Tibial artery (tissue), 4 donors: ENCODE results near the gene FAM184A.

ENCODE experiments used
- DNase-seq, 2 donors: peaks; one replicate each; pipeline ENCODE4 v3.0.0-alpha.2; 2019
- H3K27ac ChIP-seq, 2 donors: fragments of 200-600 bp; sonication (generic) in 1 of 2; 1 replicate in 1 of 2; 2 replicates in 1 of 2; pipeline ENCODE4 v1.5.1; 2018 to 2019; ENCODE audit warnings: mild to moderate bottlenecking in 1 of 2
- H3K27me3 ChIP-seq, 2 donors: fragments of 200-600 bp; sonication (generic) in 1 of 2; one replicate each; pipeline versions ENCODE4 v1.5.1 to v1.6.0; 2016 to 2019
- H3K36me3 ChIP-seq, 3 donors: fragments of 200-600 bp; sonication (generic) in 2 of 3; one replicate each; pipeline ENCODE4 v1.5.1; 2016 to 2019; ENCODE audit warnings: mild to moderate bottlenecking in 2 of 3
- H3K4me1 ChIP-seq, 4 donors: fragments of 200-600 bp; sonication (generic) in 2 of 4; 1 replicate in 3 of 4; 2 replicates in 1 of 4; pipeline ENCODE4 v1.5.1; 2016 to 2019
- H3K4me3 ChIP-seq, 2 donors: fragments of 200-600 bp; sonication (generic) in 1 of 2; 1 replicate in 1 of 2; 2 replicates in 1 of 2; pipeline ENCODE4 v1.5.1; 2018 to 2019; ENCODE audit warnings: mild to moderate bottlenecking in 2 of 2
- H3K9me3 ChIP-seq, 3 donors: fragments of 200-600 bp; sonication (generic) in 1 of 3; one replicate each; pipeline ENCODE4 v1.5.1; 2016 to 2019
- CTCF ChIP-seq, 2 experiments: fragments of 200-600 bp in 1 of 2; fragments of 450-650 bp in 1 of 2; IDR thresholded peaks; one replicate each; pipeline ENCODE4 v1.5.1; 2017 to 2019; ENCODE audit warnings: antibody characterized with exemption in 2 of 2, mild to moderate bottlenecking in 1 of 2, moderate library complexity in 1 of 2
- intact Hi-C: fragments of 100-400 bp; cut with DNase I; formaldehyde crosslinking; loops from one replicate; pipeline ENCODE4 v1.15.0; 2023; ENCODE audit warnings: low total_unique reads

FAM184A gene

GRCh38 chr6:119028091-119028490 lies 50.4 kb downstream of the FAM184A start:
- Histone ChIP-seq H3K4me1 (no peaks in the 10 kb centered on the region), H3K36me3 (no peaks in the 10 kb centered on the region), H3K4me3 (no peak overlapping the region), H3K27ac (no peak overlapping the region), H3K9me3 (no peaks in the 10 kb centered on the region), H3K27me3 (no peaks in the 10 kb centered on the region)
- no peak for DNase-seq
- intact Hi-C loops: no loop called here
- no peak for TF ChIP-seq CTCF (IDR thresholded peaks at IDR 0.05)

GRCh38 chr6:119027465-119027864 lies 51.0 kb downstream of the FAM184A start:
- H3K27me3 ChIP-seq: no peaks in the 10 kb centered on the region
- H3K4me3 ChIP-seq: no peak overlapping the region
- no peaks in the 10 kb centered on the region for H3K36me3 ChIP-seq
- DNase-seq: no peak
- intact Hi-C loops: no loop called here
- H3K4me1 ChIP-seq: no peaks in the 10 kb centered on the region
- H3K9me3 ChIP-seq: no peaks in the 10 kb centered on the region
- H3K27ac ChIP-seq: no peak overlapping the region
- no peak for TF ChIP-seq CTCF (IDR thresholded peaks at IDR 0.05)

GRCh38 chr6:119026822-119027221 lies 51.6 kb downstream of the FAM184A start:
- H3K9me3 ChIP-seq: no peaks in the 10 kb centered on the region
- no peak for TF ChIP-seq CTCF (IDR thresholded peaks at IDR 0.05)
- intact Hi-C loops: no loop called here
- DNase-seq: no peak
- H3K4me3 ChIP-seq: no peak overlapping the region
- no peaks in the 10 kb centered on the region for H3K4me1 ChIP-seq
- no peak overlapping the region for H3K27ac ChIP-seq
- no peaks in the 10 kb centered on the region for H3K27me3 ChIP-seq
- no peaks in the 10 kb centered on the region for H3K36me3 ChIP-seq

- DNase-seq: no peak
- Histone ChIP-seq H3K27ac (no peak overlapping the region), H3K9me3 (no peaks in the 10 kb centered on the region), H3K4me3 (no peak overlapping the region), H3K4me1 (no peaks in the 10 kb centered on the region), H3K27me3 (no peaks in the 10 kb centered on the region), H3K36me3 (no peaks in the 10 kb centered on the region)
- intact Hi-C loops: no loop called here
- no peak for TF ChIP-seq CTCF (IDR thresholded peaks at IDR 0.05)
Observed at GRCh38 chr6:119025793-119026192, 52.7 kb downstream of the FAM184A start.

- no peak for TF ChIP-seq CTCF (IDR thresholded peaks at IDR 0.05)
- Histone ChIP-seq H3K9me3 (no peaks in the 10 kb centered on the region), H3K36me3 (no peaks in the 10 kb centered on the region), H3K27me3 (no peaks in the 10 kb centered on the region), H3K4me3 (no peak overlapping the region), H3K27ac (no peak overlapping the region), H3K4me1 (no peaks in the 10 kb centered on the region)
- intact Hi-C loops: no loop called here
- no peak for DNase-seq
Observed at GRCh38 chr6:119024111-119024510, 54.4 kb downstream of the FAM184A start.

GRCh38 chr6:119022796-119023195 lies 55.7 kb downstream of the FAM184A start:
- TF ChIP-seq CTCF (IDR thresholded peaks at IDR 0.05): no peak
- DNase-seq: no peak

More at GRCh38 chr6:119022796-119023195, 55.7 kb downstream of the FAM184A start:
- H3K27me3 ChIP-seq: no peaks in the 10 kb centered on the region
- H3K36me3 ChIP-seq: no peaks in the 10 kb centered on the region
- intact Hi-C loops: no loop called here
- H3K27ac ChIP-seq: no peak overlapping the region
- no peak overlapping the region for H3K4me3 ChIP-seq
- H3K4me1 ChIP-seq: no peaks in the 10 kb centered on the region
- no peaks in the 10 kb centered on the region for H3K9me3 ChIP-seq
